ENCODE measurements around the gene PARD6G. TPM values are rescaled to one million over a fixed set of nuclear protein-coding genes. Genes with fewer than 3 reads are reported as not detected.

PARD6G gene
- total and polyA plus RNA-seq, 10 of the 15 experiments (the other 5 are each of a cell fraction or from before 2014, with no cell fraction given), result 0.20 to 2.0 (median 0.60) TPM

GRCh38 chr18:80181642-80182461 is 65.5 kb downstream of the PARD6G start:
- Histone ChIP-seq H3K9ac (ENCODE audit: control insufficient read depth, insufficient read depth, low read length) (no peak overlapping the region), H3K4me3 (no peak overlapping the region), H4K20me1 (ENCODE audit: control insufficient read depth, insufficient read depth) (no peaks in the 10 kb centered on the region), H2AFZ (ENCODE audit: control insufficient read depth, low read depth, low read length) (no peak overlapping the region), H3K4me1 (ENCODE audit: control insufficient read depth, insufficient read depth, low read length) (peaks cover 10% of the 10 kb centered on the region), H3K79me2 (ENCODE audit: control insufficient read depth, insufficient read depth, low read length) (no peaks in the 10 kb centered on the region), H3K9me3 (replicated peaks; ENCODE audit: control insufficient read depth, insufficient read depth, low read length) (no peaks in the 10 kb centered on the region; the same call in 2 of the 3 replicates), H3K27ac (ENCODE audit: control insufficient read depth, insufficient read depth) (no peak overlapping the region), H3K27me3 (replicated peaks in 1 of 2; ENCODE audit: control insufficient read depth in 2 of 2, insufficient read depth in 2 of 2, low read length in 1 of 2) (no peaks in the 10 kb centered on the region; a peak in 1 of 4 replicates), H3K36me3 (ENCODE audit: control insufficient read depth in 2 of 2, insufficient read depth in 2 of 2, low read length in 1 of 2) (no peaks in the 10 kb centered on the region), H3K4me2 (ENCODE audit: control insufficient read depth, insufficient read depth) (no peak overlapping the region)
- RAD21 ChIA-PET (ENCODE audit: unreplicated experiment), result interaction anchor here (1.2 kb wide), 1 partner anchor 28 kb away, joined by 4 read pairs; no protein-coding TSS in a partner anchor
- CTCF ChIA-PET, result interaction anchor here (1.1 to 3.0 kb wide), 7 partner anchors 9 to 74 kb away, joined by 3 to 9 read pairs (median 6); no protein-coding TSS in a partner anchor
- DNase-seq (ENCODE audit: low read depth, low spot score) (no peak), ATAC-seq (no peak), FAIRE-seq (no peak)
- in situ Hi-C loops (cut with MboI), result no loop called here
- SMC1A ChIA-PET (ENCODE audit: uncharacterized antibody, unreplicated experiment), result interaction anchor here (1.0 to 2.9 kb wide), 4 partner anchors 9 to 51 kb away, joined by 3 to 13 read pairs (median 6); no protein-coding TSS in a partner anchor
- POLR2A ChIA-PET, result interaction anchor here (1.1 to 1.8 kb wide), 4 partner anchors 9 to 57 kb away, joined by 3 to 8 read pairs (median 3); no protein-coding TSS in a partner anchor
- intact Hi-C loops (cut with micrococcal nuclease; ENCODE audit: unreplicated experiment), result no loop called here
- 42% methylated on average over 12 of the region's 12 CpGs for WGBS (ENCODE audit: insufficient coverage, insufficient replicate concordance, low lambda C conversion rate, missing lambda C conversion rate)
- no TSS peak for BruUV-seq (replicated peaks)
- no peak for TF ChIP-seq PKNOX1 (IDR thresholded peaks at IDR 0.05)
- no peak for TF ChIP-seq ZNF207 (IDR thresholded peaks at IDR 0.05; ENCODE audit: borderline replicate concordance)
- TF ChIP-seq, protein P1, sequence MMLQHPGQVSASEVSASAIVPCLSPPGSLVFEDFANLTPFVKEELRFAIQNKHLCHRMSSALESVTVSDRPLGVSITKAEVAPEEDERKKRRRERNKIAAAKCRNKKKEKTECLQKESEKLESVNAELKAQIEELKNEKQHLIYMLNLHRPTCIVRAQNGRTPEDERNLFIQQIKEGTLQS (IDR thresholded peaks at IDR 0.05; ENCODE audit: borderline replicate concordance, extremely low read depth, low read depth, low read length), result no peak
- no peak for TF ChIP-seq CBFB (IDR thresholded peaks at IDR 0.05; ENCODE audit: low read depth)
- TF ChIP-seq KAT2A (conservative IDR thresholded peaks at IDR 0.05; ENCODE audit: control insufficient read depth, low read depth, low read length), result no peak
- no peak for TF ChIP-seq YY1 (IDR thresholded peaks at IDR 0.05; ENCODE audit: low read depth, low read length)
- TF ChIP-seq ZZZ3 (IDR thresholded peaks at IDR 0.05; ENCODE audit: control insufficient read depth, insufficient read length, low read depth), result no peak
- no peak for TF ChIP-seq ATF7 (IDR thresholded peaks at IDR 0.05; ENCODE audit: low read depth)
- TF ChIP-seq ESRRA (IDR thresholded peaks at IDR 0.05; ENCODE audit: low read length), result no peak
- no peak for TF ChIP-seq IRF4 (IDR thresholded peaks at IDR 0.05; ENCODE audit: low read depth, low read length)
- no peak for TF ChIP-seq SREBF2 (IDR thresholded peaks at IDR 0.05; ENCODE audit: low read length)
- TF ChIP-seq IKZF1 (conservative IDR thresholded peaks at IDR 0.05), result no peak
- TF ChIP-seq, protein P2, sequence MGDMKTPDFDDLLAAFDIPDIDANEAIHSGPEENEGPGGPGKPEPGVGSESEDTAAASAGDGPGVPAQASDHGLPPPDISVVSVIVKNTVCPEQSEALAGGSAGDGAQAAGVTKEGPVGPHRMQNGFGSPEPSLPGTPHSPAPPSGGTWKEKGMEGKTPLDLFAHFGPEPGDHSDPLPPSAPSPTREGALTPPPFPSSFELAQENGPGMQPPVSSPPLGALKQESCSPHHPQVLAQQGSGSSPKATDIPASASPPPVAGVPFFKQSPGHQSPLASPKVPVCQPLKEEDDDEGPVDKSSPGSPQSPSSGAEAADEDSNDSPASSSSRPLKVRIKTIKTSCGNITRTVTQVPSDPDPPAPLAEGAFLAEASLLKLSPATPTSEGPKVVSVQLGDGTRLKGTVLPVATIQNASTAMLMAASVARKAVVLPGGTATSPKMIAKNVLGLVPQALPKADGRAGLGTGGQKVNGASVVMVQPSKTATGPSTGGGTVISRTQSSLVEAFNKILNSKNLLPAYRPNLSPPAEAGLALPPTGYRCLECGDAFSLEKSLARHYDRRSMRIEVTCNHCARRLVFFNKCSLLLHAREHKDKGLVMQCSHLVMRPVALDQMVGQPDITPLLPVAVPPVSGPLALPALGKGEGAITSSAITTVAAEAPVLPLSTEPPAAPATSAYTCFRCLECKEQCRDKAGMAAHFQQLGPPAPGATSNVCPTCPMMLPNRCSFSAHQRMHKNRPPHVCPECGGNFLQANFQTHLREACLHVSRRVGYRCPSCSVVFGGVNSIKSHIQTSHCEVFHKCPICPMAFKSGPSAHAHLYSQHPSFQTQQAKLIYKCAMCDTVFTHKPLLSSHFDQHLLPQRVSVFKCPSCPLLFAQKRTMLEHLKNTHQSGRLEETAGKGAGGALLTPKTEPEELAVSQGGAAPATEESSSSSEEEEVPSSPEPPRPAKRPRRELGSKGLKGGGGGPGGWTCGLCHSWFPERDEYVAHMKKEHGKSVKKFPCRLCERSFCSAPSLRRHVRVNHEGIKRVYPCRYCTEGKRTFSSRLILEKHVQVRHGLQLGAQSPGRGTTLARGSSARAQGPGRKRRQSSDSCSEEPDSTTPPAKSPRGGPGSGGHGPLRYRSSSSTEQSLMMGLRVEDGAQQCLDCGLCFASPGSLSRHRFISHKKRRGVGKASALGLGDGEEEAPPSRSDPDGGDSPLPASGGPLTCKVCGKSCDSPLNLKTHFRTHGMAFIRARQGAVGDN (IDR thresholded peaks at IDR 0.05), result no peak
- TF ChIP-seq PAX5 (IDR thresholded peaks at IDR 0.05; ENCODE audit: borderline replicate concordance, low read depth, low read length), result no peak
- no peak for TF ChIP-seq MYC (IDR thresholded peaks at IDR 0.05; ENCODE audit: insufficient read depth, insufficient read length, insufficient replicate concordance, low read length, severe bottlenecking)

Data from GM12878 (cell line).